HL-60 (cell line): ENCODE measurements around the gene LIG1.

Experiments
- CTCF ChIP-seq: IDR thresholded peaks from one replicate; pipeline ENCODE4 v1.5.1; 2011; ENCODE audit warnings: low read length, control low read depth, inconsistent platforms; ENCODE audit not compliant: insufficient read depth
- REST ChIP-seq: IDR thresholded peaks from 2 replicates; pipeline ENCODE4 v1.6.1; 2012; ENCODE audit warnings: low read depth; ENCODE audit not compliant: insufficient replicate concordance

- no peak for TF ChIP-seq CTCF
- TF ChIP-seq REST, result no peak
These were observed 15.9 kb upstream of the LIG1 start for GRCh38 chr19:48186015-48186414.
